Lower leg skin (tissue), 4 donors: ENCODE results near the gene PCDHGB7. TPM values are rescaled to one million over a fixed set of nuclear protein-coding genes. Genes with fewer than 3 reads are reported as not detected.
A peak's percentile ranks its signal among the peaks of the same experiment; 100 is the strongest.
"Not testable (repeated sequence)": the region's sequence is repeated elsewhere in the genome, so short reads cannot be mapped to it uniquely, and the experiment has no call there.

Experiments used
- DNase-seq, 2 donors: peaks; one replicate each; pipeline ENCODE4 v3.0.0-alpha.2; 2019; ENCODE audit warnings: low spot score in 2 of 2
- H3K4me3 ChIP-seq: fragments of 200-600 bp; sonication (generic); 2 replicates; pipeline ENCODE4 v1.5.1; 2017; ENCODE audit warnings: mild to moderate bottlenecking, low read depth; ENCODE audit not compliant: poor library complexity, severe bottlenecking
- POLR2A ChIP-seq, 2 donors: fragments of 450-650 bp; IDR thresholded peaks; one replicate each; pipeline ENCODE4 v1.6.1; 2016 to 2017; ENCODE audit warnings: antibody characterized with exemption in 2 of 2, mild to moderate bottlenecking in 1 of 2, moderate library complexity in 1 of 2
- WGBS, 2 donors: methylation state at CpG; one replicate each; pipeline ENCODE4 v1.1.5; 2018; 5-methylcytosine and 5-hydroxymethylcytosine counted together
- intact Hi-C: fragments of 100-400 bp; cut with DNase I; formaldehyde crosslinking; loops from one replicate; pipeline ENCODE4 v1.15.0; 2023; ENCODE audit warnings: low total_unique reads
- total RNA-seq, 4 donors: library from RNA; depleted of rRNA; stranded (reverse); fragments of >200 nt; gene quantifications; one replicate each; pipeline ENCODE4 v1.1.0, GENCODE V29; 2016
- TF ChIP-seq, protein P1 (sequence below), 3 donors: fragments of 450-650 bp; IDR thresholded peaks; one replicate each; pipeline ENCODE4 v1.5.1; 2016; ENCODE audit warnings: antibody characterized with exemption in 3 of 3, mild to moderate bottlenecking in 3 of 3, moderate library complexity in 2 of 3

PCDHGB7 gene
- total RNA-seq, 4 donors from 2014 or later: 8.0 to 11.3 (median 10.1) TPM

DNA sequence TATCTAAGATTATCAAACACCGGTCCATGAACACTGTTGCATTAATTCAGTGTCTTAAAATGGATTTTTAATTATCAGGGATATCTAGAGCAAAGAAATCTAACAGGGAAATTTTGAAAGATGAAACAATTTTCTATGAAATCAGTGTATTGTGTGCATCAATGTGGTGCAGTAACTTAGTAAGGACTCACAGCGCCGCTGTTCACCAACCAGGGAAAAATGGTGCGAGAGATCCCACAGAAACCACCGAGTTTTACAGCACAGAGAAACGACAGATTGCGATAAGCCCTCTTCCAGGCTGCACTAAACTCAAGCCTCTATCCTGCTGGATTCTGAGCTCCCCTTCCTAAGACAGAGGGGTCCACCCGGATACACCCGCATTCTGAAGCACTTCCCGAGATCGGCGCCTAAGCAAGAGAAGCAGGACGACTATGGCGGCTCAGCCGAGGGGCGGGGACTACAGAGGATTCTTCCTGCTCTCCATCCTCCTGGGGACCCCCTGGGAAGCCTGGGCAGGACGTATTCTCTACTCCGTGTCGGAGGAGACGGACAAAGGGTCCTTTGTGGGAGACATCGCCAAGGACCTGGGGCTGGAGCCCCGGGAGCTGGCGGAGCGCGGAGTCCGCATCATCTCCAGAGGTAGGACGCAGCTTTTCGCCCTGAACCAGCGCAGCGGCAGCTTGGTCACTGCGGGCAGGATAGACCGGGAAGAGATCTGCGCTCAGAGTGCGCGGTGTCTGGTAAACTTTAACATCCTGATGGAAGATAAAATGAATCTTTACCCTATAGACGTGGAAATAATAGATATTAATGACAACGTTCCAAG lies 34.8 kb upstream of the PCDHGB7 start, which contains the start of gene PCDHGA7:
TSS of gene PCDHGA7 (plus strand) at position 274 of the 826 bp plus-strand sequence. CDS start at position 432, 158 bp downstream.
- WGBS, 2 donors: 17 to 22% methylated on average over 31 to 35 of the region's 37 CpGs
- TF ChIP-seq, protein P1, sequence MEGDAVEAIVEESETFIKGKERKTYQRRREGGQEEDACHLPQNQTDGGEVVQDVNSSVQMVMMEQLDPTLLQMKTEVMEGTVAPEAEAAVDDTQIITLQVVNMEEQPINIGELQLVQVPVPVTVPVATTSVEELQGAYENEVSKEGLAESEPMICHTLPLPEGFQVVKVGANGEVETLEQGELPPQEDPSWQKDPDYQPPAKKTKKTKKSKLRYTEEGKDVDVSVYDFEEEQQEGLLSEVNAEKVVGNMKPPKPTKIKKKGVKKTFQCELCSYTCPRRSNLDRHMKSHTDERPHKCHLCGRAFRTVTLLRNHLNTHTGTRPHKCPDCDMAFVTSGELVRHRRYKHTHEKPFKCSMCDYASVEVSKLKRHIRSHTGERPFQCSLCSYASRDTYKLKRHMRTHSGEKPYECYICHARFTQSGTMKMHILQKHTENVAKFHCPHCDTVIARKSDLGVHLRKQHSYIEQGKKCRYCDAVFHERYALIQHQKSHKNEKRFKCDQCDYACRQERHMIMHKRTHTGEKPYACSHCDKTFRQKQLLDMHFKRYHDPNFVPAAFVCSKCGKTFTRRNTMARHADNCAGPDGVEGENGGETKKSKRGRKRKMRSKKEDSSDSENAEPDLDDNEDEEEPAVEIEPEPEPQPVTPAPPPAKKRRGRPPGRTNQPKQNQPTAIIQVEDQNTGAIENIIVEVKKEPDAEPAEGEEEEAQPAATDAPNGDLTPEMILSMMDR (IDR thresholded peaks at IDR 0.05): no peak
- no peak for TF ChIP-seq POLR2A (IDR thresholded peaks at IDR 0.05)
- intact Hi-C loops: no loop called here
- DNase-seq: peak in 1 of 2 donors; percentile 39
- no peak within 1 kb of the TSS for H3K4me3 ChIP-seq

DNA sequence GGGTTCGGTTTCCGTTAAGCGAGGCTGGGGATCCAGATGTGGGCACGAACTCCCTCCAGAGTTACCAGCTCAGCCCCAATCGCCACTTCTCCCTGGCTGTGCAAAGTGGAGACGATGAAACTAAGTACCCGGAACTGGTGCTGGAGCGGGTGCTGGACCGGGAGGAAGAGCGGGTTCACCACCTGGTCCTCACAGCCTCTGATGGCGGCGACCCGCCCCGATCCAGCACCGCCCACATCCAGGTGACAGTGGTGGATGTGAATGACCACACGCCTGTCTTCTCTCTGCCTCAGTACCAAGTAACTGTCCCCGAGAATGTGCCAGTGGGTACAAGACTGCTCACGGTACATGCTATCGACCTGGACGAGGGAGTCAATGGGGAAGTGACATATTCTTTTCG lies 34.1 kb upstream of the PCDHGB7 start:
- DNase-seq: peak in 1 of 2 donors; percentile 69
- TF ChIP-seq, protein P1 (IDR thresholded peaks at IDR 0.05): no peak
- TF ChIP-seq POLR2A (IDR thresholded peaks at IDR 0.05): no peak
- H3K4me3 ChIP-seq: no peak overlapping the region
- WGBS, 2 donors: 37 to 44% methylated on average over 21 of the region's 21 CpGs
- intact Hi-C loops: no loop called here

DNA sequence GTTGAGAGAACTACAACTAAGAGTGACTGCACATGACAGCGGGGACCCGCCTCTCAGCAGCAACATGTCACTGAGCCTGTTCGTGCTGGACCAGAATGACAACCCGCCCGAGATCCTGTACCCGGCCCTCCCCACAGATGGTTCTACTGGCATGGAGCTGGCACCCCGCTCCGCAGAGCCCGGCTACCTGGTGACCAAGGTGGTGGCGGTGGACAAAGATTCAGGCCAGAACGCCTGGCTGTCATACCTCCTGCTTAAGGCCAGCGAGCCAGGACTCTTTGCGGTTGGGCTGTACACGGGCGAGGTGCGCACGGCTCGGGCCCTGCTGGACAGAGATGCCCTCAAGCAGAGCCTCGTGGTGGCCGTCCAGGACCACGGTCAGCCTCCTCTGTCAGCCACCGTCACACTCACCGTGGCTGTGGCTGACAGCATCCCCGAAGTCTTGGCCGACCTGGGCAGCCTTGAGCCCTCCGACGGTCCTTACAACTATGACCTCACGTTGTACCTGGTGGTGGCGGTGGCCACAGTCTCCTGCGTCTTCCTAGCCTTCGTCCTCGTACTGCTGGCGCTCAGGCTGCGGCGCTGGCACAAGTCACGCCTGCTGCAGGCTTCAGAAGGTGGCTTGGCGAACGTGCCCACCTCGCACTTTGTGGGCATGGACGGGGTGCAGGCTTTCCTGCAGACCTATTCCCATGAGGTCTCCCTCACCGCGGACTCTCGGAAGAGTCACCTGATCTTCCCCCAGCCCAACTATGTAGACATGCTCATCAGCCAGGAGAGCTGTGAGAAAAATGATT lies 32.8 kb upstream of the PCDHGB7 start:
- no peak for TF ChIP-seq POLR2A (IDR thresholded peaks at IDR 0.05)
- TF ChIP-seq, protein P1 (IDR thresholded peaks at IDR 0.05): no peak
- peak in 1 of 2 donors; percentile 70 for DNase-seq
- H3K4me3 ChIP-seq: no peak overlapping the region
- WGBS, 2 donors: 46 to 53% methylated on average over 23 to 43 of the region's 43 CpGs
- intact Hi-C loops: no loop called here

DNA sequence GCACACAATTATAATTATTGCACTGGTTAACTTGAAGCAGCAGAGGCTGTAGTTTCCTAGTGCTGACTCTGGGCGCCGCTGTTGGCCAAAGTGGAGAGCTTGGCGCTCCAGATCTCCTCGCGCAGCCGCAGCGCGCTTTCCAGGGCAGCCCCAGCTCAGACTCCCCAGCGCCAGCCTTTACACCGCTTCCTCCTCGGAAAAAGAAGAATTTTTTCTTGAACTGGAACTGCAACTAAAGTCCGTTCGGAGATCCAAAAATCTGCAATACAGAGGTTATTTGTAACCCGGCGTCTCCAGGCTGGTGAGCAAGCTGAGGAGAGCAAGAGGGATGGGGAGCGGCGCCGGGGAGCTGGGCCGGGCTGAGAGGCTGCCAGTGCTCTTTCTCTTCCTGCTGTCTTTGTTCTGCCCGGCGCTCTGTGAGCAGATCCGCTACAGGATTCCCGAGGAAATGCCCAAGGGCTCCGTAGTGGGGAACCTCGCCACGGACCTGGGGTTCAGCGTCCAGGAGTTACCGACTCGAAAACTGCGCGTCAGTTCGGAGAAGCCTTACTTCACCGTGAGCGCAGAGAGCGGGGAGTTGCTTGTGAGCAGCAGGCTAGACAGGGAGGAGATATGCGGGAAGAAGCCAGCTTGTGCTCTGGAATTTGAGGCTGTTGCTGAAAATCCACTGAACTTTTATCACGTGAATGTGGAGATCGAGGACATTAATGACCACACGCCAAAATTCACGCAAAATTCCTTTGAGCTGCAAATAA lies 29.7 kb upstream of the PCDHGB7 start, which contains the start of gene PCDHGB4:
TSS of gene PCDHGB4 (plus strand) at position 142 of the 755 bp plus-strand sequence. CDS start at position 329, 187 bp downstream.
- intact Hi-C loops, H3K4me3 ChIP-seq: not testable (repeated sequence)
- 13 to 14% methylated on average over 23 to 24 of the region's 40 CpGs for WGBS, 2 donors
- peak in 1 of 2 donors; percentile 69 for DNase-seq

DNA sequence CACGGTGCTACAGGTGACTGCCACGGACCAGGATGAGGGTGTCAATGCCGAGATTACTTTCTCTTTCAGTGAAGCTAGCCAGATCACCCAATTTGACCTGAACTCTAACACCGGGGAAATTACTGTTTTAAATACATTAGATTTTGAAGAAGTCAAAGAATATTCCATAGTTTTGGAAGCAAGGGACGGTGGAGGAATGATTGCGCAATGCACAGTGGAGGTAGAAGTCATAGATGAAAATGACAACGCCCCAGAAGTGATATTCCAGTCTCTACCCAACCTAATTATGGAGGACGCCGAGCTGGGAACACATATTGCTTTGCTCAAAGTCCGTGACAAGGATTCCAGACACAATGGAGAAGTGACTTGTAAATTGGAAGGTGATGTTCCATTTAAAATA lies 28.8 kb upstream of the PCDHGB7 start:
- WGBS, 2 donors: 46 to 51% methylated on average over 10 of the region's 10 CpGs
- TF ChIP-seq POLR2A (IDR thresholded peaks at IDR 0.05): no peak
- TF ChIP-seq, protein P1 (IDR thresholded peaks at IDR 0.05): no peak
- no peak overlapping the region for H3K4me3 ChIP-seq
- intact Hi-C loops: no loop called here
- DNase-seq: no peak
